Measurements from ENCODE around the gene AHSA1.

AHSA1 gene

DNA sequence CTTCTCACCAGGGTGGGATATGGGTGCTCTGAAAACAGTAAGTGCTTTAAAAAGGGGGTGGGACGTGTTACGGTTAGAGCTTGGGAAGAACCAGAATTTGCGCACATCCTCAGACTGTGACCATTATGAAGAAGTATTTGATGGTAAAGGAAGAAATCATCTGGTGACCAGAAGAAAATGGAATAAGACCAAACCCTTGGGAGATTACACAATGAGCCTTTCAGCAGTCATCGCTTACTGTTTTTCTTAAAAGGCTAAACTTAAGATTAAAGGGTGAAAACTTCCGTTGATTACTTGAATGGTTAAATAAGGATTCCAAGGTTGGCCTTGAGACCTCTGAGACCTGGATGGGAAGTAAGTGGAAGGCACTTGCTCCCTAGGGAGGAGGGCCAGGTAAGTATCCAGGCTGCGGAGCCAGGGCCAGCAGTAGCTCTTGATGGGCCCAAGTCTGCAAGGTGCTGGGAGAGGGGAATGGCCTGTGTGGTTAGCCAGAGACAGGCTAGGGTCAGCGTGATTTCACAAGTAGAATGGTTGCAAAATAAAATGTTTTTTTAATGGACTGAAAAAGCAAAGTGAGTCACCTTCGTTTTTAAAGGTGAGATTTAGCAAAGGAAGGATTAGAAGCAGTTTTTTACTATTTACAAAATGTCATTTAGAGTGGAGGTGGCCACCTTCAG is 53.7 kb downstream of the AHSA1 start:
- no peak for DNase-seq

GRCh38 chr14:77516126-77516525 is 58.2 kb downstream of the AHSA1 start:
- DNase-seq, result no peak
